ENCODE measurements around the gene APOBEC3G. TPM values are rescaled to one million over a fixed set of nuclear protein-coding genes. Genes with fewer than 3 reads are reported as not detected.

APOBEC3G gene
- polyA plus RNA-seq, 4 donors, result 1.3 to 8.0 (median 5.9) TPM

- no peak for FAIRE-seq
Observed at GRCh38 chr22:39091126-39092081, 14.3 kb downstream of the APOBEC3G start.

GRCh38 chr22:39092111-39092862 lies 15.2 kb downstream of the APOBEC3G start:
- Histone ChIP-seq H3K27me3 (ENCODE audit: control insufficient read depth in 3 of 3, insufficient read depth in 3 of 3, low read length in 3 of 3) (peaks cover 0 to 2% (median 0%) of the 10 kb centered on the region in 3 donors), H3K36me3 (ENCODE audit: control insufficient read depth in 3 of 3, insufficient read depth in 2 of 3, low read depth in 1 of 3, low read length in 3 of 3) (no peaks in the 10 kb centered on the region), H3K27ac (ENCODE audit: low read depth in 1 of 3, low read length in 2 of 3) (no peak overlapping the region), H3K4me3 (ENCODE audit: low read depth in 1 of 3, low read length in 3 of 3) (no peak overlapping the region), H3K4me1 (ENCODE audit: control insufficient read depth in 3 of 3, insufficient read depth in 2 of 3, low read depth in 1 of 3, low read length in 2 of 3) (no peaks in the 10 kb centered on the region), H3K9me3 (ENCODE audit: control insufficient read depth in 2 of 2, insufficient read depth in 1 of 2, low read depth in 1 of 2, low read length in 1 of 2) (no peaks in the 10 kb centered on the region)
- 40 to 63% (median 61%) methylated on average over 8 of the region's 8 CpGs for WGBS, 3 donors
- DNase-seq (no peak), FAIRE-seq (no peak)

More at GRCh38 chr22:39091126-39092081, 14.3 kb downstream of the APOBEC3G start:
- Histone ChIP-seq H3K27me3 (ENCODE audit: control insufficient read depth in 3 of 3, insufficient read depth in 3 of 3, low read length in 3 of 3) (peaks cover 0 to 2% (median 0%) of the 10 kb centered on the region in 3 donors), H3K27ac (ENCODE audit: low read depth in 1 of 3, low read length in 2 of 3) (peak overlapping the region in 2 of 3 donors; percentile 21 to 82), H3K4me1 (ENCODE audit: control insufficient read depth in 3 of 3, insufficient read depth in 2 of 3, low read depth in 1 of 3, low read length in 2 of 3) (no peaks in the 10 kb centered on the region), H3K9me3 (ENCODE audit: control insufficient read depth in 2 of 2, insufficient read depth in 1 of 2, low read depth in 1 of 2, low read length in 1 of 2) (no peaks in the 10 kb centered on the region), H3K36me3 (ENCODE audit: control insufficient read depth in 3 of 3, insufficient read depth in 2 of 3, low read depth in 1 of 3, low read length in 3 of 3) (no peaks in the 10 kb centered on the region), H3K4me3 (ENCODE audit: low read depth in 1 of 3, low read length in 3 of 3) (no peak overlapping the region)
- DNase-seq, result no peak
- WGBS, 3 donors, result 71 to 78% (median 76%) methylated on average over 22 to 23 of the region's 23 CpGs

- H3K9me3 ChIP-seq (ENCODE audit: control insufficient read depth in 2 of 2, insufficient read depth in 1 of 2, low read depth in 1 of 2, low read length in 1 of 2), result no peaks in the 10 kb centered on the region
- FAIRE-seq (no peak), DNase-seq (peak in 1 of 2 donors; percentile 23)
- no peaks in the 10 kb centered on the region for H3K36me3 ChIP-seq (ENCODE audit: control insufficient read depth in 3 of 3, insufficient read depth in 2 of 3, low read depth in 1 of 3, low read length in 3 of 3)
- no peak overlapping the region for H3K4me3 ChIP-seq (ENCODE audit: low read depth in 1 of 3, low read length in 3 of 3)
- 70 to 84% (median 80%) methylated on average over 14 of the region's 14 CpGs for WGBS, 3 donors
- H3K27me3 ChIP-seq (ENCODE audit: control insufficient read depth in 3 of 3, insufficient read depth in 3 of 3, low read length in 3 of 3), result peaks cover 0 to 2% (median 0%) of the 10 kb centered on the region in 3 donors
- H3K4me1 ChIP-seq (ENCODE audit: control insufficient read depth in 3 of 3, insufficient read depth in 2 of 3, low read depth in 1 of 3, low read length in 2 of 3), result no peaks in the 10 kb centered on the region
- peak overlapping the region in 1 of 3 donors; percentile 39 for H3K27ac ChIP-seq (ENCODE audit: low read depth in 1 of 3, low read length in 2 of 3)
Observed at GRCh38 chr22:39094717-39095389, 17.8 kb downstream of the APOBEC3G start.

- FAIRE-seq (no peak), DNase-seq (no peak)
- H3K4me3 ChIP-seq (ENCODE audit: low read depth in 1 of 3, low read length in 3 of 3), result no peak overlapping the region
- H3K27me3 ChIP-seq (ENCODE audit: control insufficient read depth in 3 of 3, insufficient read depth in 3 of 3, low read length in 3 of 3), result no peaks in the 10 kb centered on the region
- 67 to 94% (median 88%) methylated on average over 3 of the region's 3 CpGs for WGBS, 3 donors
- H3K4me1 ChIP-seq (ENCODE audit: control insufficient read depth in 3 of 3, insufficient read depth in 2 of 3, low read depth in 1 of 3, low read length in 2 of 3), result no peaks in the 10 kb centered on the region
- no peaks in the 10 kb centered on the region for H3K9me3 ChIP-seq (ENCODE audit: control insufficient read depth in 2 of 2, insufficient read depth in 1 of 2, low read depth in 1 of 2, low read length in 1 of 2)
- no peak overlapping the region for H3K27ac ChIP-seq (ENCODE audit: low read depth in 1 of 3, low read length in 2 of 3)
- no peaks in the 10 kb centered on the region for H3K36me3 ChIP-seq (ENCODE audit: control insufficient read depth in 3 of 3, insufficient read depth in 2 of 3, low read depth in 1 of 3, low read length in 3 of 3)
Observed at GRCh38 chr22:39095971-39096370, 18.9 kb downstream of the APOBEC3G start.

- 61 to 71% (median 69%) methylated on average over 9 of the region's 9 CpGs for WGBS, 3 donors
- Histone ChIP-seq H3K36me3 (ENCODE audit: control insufficient read depth in 3 of 3, insufficient read depth in 2 of 3, low read depth in 1 of 3, low read length in 3 of 3) (no peaks in the 10 kb centered on the region), H3K27me3 (ENCODE audit: control insufficient read depth in 3 of 3, insufficient read depth in 3 of 3, low read length in 3 of 3) (no peaks in the 10 kb centered on the region), H3K27ac (ENCODE audit: low read depth in 1 of 3, low read length in 2 of 3) (peak within 1 kb of the TSS in 2 of 3 donors; percentile 9 to 43), H3K9me3 (ENCODE audit: control insufficient read depth in 2 of 2, insufficient read depth in 1 of 2, low read depth in 1 of 2, low read length in 1 of 2) (no peaks in the 10 kb centered on the region), H3K4me1 (ENCODE audit: control insufficient read depth in 3 of 3, insufficient read depth in 2 of 3, low read depth in 1 of 3, low read length in 2 of 3) (no peaks in the 10 kb centered on the region), H3K4me3 (ENCODE audit: low read depth in 1 of 3, low read length in 3 of 3) (no peak within 1 kb of the TSS)
- DNase-seq (peak in 1 of 2 donors; percentile 39), FAIRE-seq (no peak)
Observed at GRCh38 chr22:39097098-39098020, 20.3 kb downstream of the APOBEC3G start, which contains the start of gene APOBEC3H. Gene APOBEC3H (plus strand): TSS chr22:39097244. CDS start chr22:39100279, 3,035 bp downstream.

DNA sequence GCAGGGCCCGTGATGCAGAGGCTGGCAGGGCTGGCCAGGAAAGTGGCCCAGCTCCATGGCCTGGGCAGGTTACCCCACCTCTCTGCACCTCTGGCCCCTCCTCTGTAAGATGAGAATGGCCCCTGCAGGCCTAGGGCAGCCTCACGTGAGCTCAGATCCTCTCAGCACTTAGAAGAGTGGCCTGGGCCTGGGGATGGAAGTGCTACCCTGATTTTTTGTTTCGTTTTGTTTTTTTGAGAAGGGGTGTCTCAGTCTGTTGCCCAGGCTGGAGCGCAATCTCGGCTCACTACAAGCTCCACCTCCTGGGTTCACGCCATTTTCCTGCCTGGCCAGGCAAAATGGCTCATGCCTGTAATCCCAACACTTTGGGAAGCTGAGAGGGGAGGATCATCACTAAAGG lies 21.0 kb downstream of the APOBEC3G start:
- 68 to 83% (median 78%) methylated on average over 6 of the region's 6 CpGs for WGBS, 3 donors
- Histone ChIP-seq H3K36me3 (ENCODE audit: control insufficient read depth in 3 of 3, insufficient read depth in 2 of 3, low read depth in 1 of 3, low read length in 3 of 3) (no peaks in the 10 kb centered on the region), H3K27me3 (ENCODE audit: control insufficient read depth in 3 of 3, insufficient read depth in 3 of 3, low read length in 3 of 3) (no peaks in the 10 kb centered on the region), H3K4me1 (ENCODE audit: control insufficient read depth in 3 of 3, insufficient read depth in 2 of 3, low read depth in 1 of 3, low read length in 2 of 3) (no peaks in the 10 kb centered on the region), H3K4me3 (ENCODE audit: low read depth in 1 of 3, low read length in 3 of 3) (no peak overlapping the region), H3K9me3 (ENCODE audit: control insufficient read depth in 2 of 2, insufficient read depth in 1 of 2, low read depth in 1 of 2, low read length in 1 of 2) (no peaks in the 10 kb centered on the region), H3K27ac (ENCODE audit: low read depth in 1 of 3, low read length in 2 of 3) (no peak overlapping the region)
- DNase-seq (no peak), FAIRE-seq (no peak)

DNA sequence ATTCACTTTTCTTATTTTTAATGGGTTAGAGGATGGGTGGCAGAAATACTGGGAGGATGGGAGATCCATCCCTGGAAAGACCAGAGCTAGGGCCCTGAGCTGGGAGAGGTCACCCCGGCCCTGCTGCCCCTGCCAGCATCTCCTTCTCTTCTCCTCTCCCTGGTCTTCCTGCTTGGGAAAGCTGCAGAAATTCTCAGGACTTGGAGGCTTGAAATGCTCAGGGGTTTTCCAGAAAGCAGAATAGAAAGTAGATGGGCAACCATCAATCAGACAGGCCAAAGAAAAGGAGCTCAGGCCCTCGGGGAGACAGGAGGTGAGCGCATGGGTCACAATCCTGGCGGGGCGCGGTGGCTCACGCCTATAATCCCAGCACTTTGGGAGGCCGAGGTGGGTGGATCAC lies 21.5 kb downstream of the APOBEC3G start:
- no peaks in the 10 kb centered on the region for H3K27me3 ChIP-seq (ENCODE audit: control insufficient read depth in 3 of 3, insufficient read depth in 3 of 3, low read length in 3 of 3)
- FAIRE-seq (no peak), DNase-seq (no peak)
- no peaks in the 10 kb centered on the region for H3K36me3 ChIP-seq (ENCODE audit: control insufficient read depth in 3 of 3, insufficient read depth in 2 of 3, low read depth in 1 of 3, low read length in 3 of 3)
- H3K4me3 ChIP-seq (ENCODE audit: low read depth in 1 of 3, low read length in 3 of 3), result no peak overlapping the region
- no peaks in the 10 kb centered on the region for H3K4me1 ChIP-seq (ENCODE audit: control insufficient read depth in 3 of 3, insufficient read depth in 2 of 3, low read depth in 1 of 3, low read length in 2 of 3)
- WGBS, 3 donors, result 72 to 87% (median 78%) methylated on average over 8 of the region's 8 CpGs
- no peak overlapping the region for H3K27ac ChIP-seq (ENCODE audit: low read depth in 1 of 3, low read length in 2 of 3)
- no peaks in the 10 kb centered on the region for H3K9me3 ChIP-seq (ENCODE audit: control insufficient read depth in 2 of 2, insufficient read depth in 1 of 2, low read depth in 1 of 2, low read length in 1 of 2)
